ENCODE results near the gene TBX3.
"Not testable (repeated sequence)": the region's sequence is repeated elsewhere in the genome, so short reads cannot be mapped to it uniquely, and the experiment has no call there.

The TBX3 gene

DNA sequence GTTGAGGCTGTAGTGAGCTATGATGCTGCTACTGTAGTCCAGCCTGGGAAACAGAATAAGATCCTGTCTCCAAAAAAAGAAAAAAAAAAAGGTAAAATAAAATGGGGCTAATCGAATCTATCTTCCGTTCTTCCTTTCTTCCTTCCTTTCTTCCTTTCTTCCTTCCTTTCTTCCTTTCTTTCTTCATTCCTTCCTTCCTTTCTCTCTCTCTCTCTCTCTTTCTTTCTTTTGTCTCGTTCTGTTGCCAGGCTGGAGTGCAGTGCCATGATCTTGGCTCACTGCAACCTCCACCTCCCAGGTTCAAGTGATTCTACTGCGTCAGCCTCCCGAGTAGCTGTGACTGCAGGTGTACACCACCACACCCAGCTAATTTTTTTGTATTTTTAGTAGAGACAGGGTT lies 24.6 kb upstream of the TBX3 start:
- not testable (repeated sequence) for H3K9ac ChIP-seq (ENCODE audit: low read depth, low read length); H3K27ac ChIP-seq (ENCODE audit: low read depth, low read length); H3K4me3 ChIP-seq (ENCODE audit: low read depth, low read length); H3K36me3 ChIP-seq (ENCODE audit: control insufficient read depth, insufficient read depth, low read length); H3K9me3 ChIP-seq (ENCODE audit: control insufficient read depth, insufficient read depth, low read length)
- Histone ChIP-seq H3K4me1 (ENCODE audit: control insufficient read depth, insufficient read depth, low read length) (peaks cover 23% of the 10 kb centered on the region), H3K27me3 (ENCODE audit: control insufficient read depth, insufficient read depth, low read length) (peaks cover 56% of the 10 kb centered on the region)

DNA sequence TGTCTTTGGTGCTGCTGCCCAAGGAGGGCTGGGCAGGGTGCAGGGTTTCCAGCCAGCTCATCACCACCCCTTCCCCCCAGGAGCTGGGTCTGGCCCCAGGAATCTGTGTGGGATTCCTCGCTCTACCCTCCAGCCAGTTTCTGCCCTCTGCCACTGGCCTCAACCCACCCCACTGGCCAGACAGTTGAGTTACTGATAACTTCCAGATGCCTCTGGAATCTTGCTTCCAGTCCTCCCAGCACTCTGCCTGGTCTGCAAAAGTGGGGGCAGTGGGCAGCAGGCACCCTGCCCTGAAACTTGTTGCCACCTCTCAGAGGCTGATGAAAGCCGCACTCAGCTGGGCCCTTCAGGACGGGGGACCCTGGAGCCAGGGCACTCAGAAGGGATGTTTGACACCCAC lies 20.1 kb upstream of the TBX3 start:
- peaks cover 33% of the 10 kb centered on the region for H3K4me1 ChIP-seq (ENCODE audit: control insufficient read depth, insufficient read depth, low read length)
- H3K9me3 ChIP-seq (ENCODE audit: control insufficient read depth, insufficient read depth, low read length): no peaks in the 10 kb centered on the region
- no peaks in the 10 kb centered on the region for H3K36me3 ChIP-seq (ENCODE audit: control insufficient read depth, insufficient read depth, low read length)
- H3K9ac ChIP-seq (ENCODE audit: low read depth, low read length): no peak overlapping the region
- no peak overlapping the region for H3K27ac ChIP-seq (ENCODE audit: low read depth, low read length)
- H3K27me3 ChIP-seq (ENCODE audit: control insufficient read depth, insufficient read depth, low read length): peaks cover 70% of the 10 kb centered on the region
- no peak overlapping the region for H3K4me3 ChIP-seq (ENCODE audit: low read depth, low read length)

DNA sequence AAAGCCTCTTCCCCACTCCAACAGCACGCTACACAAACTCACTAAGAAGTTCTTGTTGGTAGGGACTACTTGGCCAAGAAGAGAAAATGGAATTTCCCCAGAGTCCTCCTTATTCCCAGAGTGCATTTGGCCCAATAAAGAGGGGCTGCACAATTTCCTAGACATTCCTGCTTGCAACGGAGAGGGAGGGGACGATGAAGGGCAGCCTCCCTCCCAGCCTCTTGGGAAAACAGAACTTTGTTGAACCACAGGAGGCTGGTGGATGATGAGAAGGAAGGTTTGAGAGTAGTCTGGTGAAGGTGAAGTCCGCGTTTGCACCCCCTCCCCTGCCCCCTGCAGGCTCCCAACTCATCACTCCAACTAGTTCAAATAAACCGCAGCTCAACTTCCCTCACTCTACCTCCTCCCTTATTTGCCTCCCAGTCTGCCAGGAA lies 19.1 kb upstream of the TBX3 start:
- H3K36me3 ChIP-seq (ENCODE audit: control insufficient read depth, insufficient read depth, low read length): no peaks in the 10 kb centered on the region
- H3K9ac ChIP-seq (ENCODE audit: low read depth, low read length): no peak overlapping the region
- H3K4me3 ChIP-seq (ENCODE audit: low read depth, low read length): peak overlapping the region; percentile 12; the same call in 1 of the 2 replicates
- H3K27me3 ChIP-seq (ENCODE audit: control insufficient read depth, insufficient read depth, low read length): peaks cover 80% of the 10 kb centered on the region
- no peak overlapping the region for H3K27ac ChIP-seq (ENCODE audit: low read depth, low read length)
- peaks cover 43% of the 10 kb centered on the region for H3K4me1 ChIP-seq (ENCODE audit: control insufficient read depth, insufficient read depth, low read length)
- no peaks in the 10 kb centered on the region for H3K9me3 ChIP-seq (ENCODE audit: control insufficient read depth, insufficient read depth, low read length)

DNA sequence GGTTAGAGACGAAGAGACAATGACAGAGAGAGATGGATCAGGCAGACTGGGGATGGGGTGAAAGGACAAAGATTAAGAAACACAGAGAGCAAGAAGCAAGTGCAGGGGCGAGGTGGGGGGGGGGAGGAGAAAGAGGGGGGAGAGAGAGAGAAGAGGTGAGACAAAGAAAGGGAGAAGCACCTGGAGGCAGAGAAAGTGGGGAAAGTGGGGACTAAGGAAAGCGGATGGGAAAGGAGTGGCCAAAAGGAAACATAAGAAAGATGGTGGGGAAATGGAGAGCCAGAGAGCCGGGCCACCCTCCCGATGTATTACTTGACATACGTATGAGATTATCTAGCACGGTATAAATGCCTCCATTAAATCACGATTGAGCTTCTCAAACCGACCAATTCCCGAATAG lies 18.5 kb upstream of the TBX3 start:
- H3K4me3 ChIP-seq (ENCODE audit: low read depth, low read length): no peak overlapping the region
- no peaks in the 10 kb centered on the region for H3K9me3 ChIP-seq (ENCODE audit: control insufficient read depth, insufficient read depth, low read length)
- H3K27me3 ChIP-seq (ENCODE audit: control insufficient read depth, insufficient read depth, low read length): peaks cover 86% of the 10 kb centered on the region
- no peak overlapping the region for H3K9ac ChIP-seq (ENCODE audit: low read depth, low read length)
- no peaks in the 10 kb centered on the region for H3K36me3 ChIP-seq (ENCODE audit: control insufficient read depth, insufficient read depth, low read length)
- no peak overlapping the region for H3K27ac ChIP-seq (ENCODE audit: low read depth, low read length)
- H3K4me1 ChIP-seq (ENCODE audit: control insufficient read depth, insufficient read depth, low read length): peaks cover 49% of the 10 kb centered on the region

DNA sequence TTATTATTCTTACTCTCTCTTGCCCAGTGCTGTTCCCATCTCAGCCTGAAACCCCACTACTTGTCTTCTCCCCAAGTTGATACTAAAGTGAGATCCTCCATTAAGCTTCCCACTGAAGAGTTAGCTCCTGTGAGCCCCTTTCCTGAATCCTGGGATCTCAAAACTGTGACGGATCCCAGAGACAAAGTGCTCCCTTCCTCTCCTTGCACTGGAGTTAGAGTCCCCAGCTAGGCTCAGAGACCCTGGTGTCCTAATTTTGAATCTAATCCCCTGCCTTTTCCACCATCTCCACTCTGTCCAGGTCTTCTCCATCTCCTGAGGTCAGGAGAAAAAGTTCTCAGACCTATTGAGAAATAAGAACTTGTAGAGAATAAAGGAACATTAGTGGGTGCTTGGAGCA lies 17.6 kb upstream of the TBX3 start:
- Histone ChIP-seq H3K9me3 (ENCODE audit: control insufficient read depth, insufficient read depth, low read length) (no peaks in the 10 kb centered on the region), H3K27ac (ENCODE audit: low read depth, low read length) (no peak overlapping the region), H3K9ac (ENCODE audit: low read depth, low read length) (no peak overlapping the region), H3K4me1 (ENCODE audit: control insufficient read depth, insufficient read depth, low read length) (peaks cover 53% of the 10 kb centered on the region), H3K36me3 (ENCODE audit: control insufficient read depth, insufficient read depth, low read length) (no peaks in the 10 kb centered on the region), H3K27me3 (ENCODE audit: control insufficient read depth, insufficient read depth, low read length) (peaks cover 89% of the 10 kb centered on the region), H3K4me3 (ENCODE audit: low read depth, low read length) (no peak overlapping the region)

DNA sequence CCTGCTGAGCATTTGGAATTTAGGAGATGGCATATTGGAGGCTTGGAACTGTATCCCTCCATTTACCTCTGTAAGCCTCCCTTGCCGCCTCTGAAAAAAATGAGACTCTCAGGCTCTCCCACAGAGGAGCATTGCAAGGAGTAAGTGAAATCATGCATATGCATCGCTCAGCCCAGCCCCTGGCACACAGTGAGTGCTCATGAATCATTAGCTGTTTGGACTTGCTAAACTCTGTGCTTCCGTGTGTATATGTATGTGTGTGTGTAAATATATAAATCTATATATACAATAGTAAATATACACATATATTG lies 17.1 kb upstream of the TBX3 start:
- Histone ChIP-seq H3K4me3 (ENCODE audit: low read depth, low read length) (no peak overlapping the region), H3K27ac (ENCODE audit: low read depth, low read length) (no peak overlapping the region), H3K9ac (ENCODE audit: low read depth, low read length) (no peak overlapping the region), H3K27me3 (ENCODE audit: control insufficient read depth, insufficient read depth, low read length) (peaks cover 90% of the 10 kb centered on the region), H3K9me3 (ENCODE audit: control insufficient read depth, insufficient read depth, low read length) (no peaks in the 10 kb centered on the region), H3K4me1 (ENCODE audit: control insufficient read depth, insufficient read depth, low read length) (peaks cover 53% of the 10 kb centered on the region), H3K36me3 (ENCODE audit: control insufficient read depth, insufficient read depth, low read length) (no peaks in the 10 kb centered on the region)

DNA sequence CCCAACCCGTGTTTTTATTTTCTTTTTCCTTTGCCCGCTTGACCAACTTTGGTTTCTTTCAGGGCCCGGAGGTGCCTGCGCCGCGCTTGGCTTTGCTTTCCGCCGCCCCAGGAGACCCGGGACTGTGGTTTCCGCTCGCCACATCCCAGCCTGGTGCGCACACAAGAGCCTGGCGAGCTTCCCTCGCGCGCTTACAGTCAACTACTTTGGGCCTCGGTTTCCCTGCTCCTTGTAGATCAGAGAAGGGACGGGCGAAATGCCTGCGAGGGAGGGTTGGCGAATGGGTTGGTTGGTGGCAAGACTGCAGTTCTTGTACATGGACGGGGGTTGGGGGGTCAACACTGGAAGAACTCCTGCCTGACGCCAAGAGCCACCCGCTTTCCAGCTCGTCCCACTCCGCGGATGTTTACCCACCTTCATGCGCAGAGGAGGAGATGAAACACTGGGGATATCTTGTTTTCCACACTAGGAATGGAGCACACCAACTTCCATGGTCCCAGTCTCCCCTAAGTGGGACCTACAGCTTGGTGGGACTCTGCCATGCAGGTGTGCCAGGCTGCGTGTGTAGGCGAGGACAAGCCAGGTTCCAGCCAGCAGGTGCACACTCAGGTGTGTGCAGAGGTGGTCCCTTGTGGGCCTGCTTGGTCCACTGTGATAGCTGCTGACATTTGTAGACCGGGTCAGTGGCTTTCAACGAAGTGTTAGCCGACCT lies 16.6 kb upstream of the TBX3 start:
- Histone ChIP-seq H3K4me3 (ENCODE audit: low read depth, low read length) (peak overlapping the region; percentile 8; the same call in 1 of the 2 replicates), H3K27me3 (ENCODE audit: control insufficient read depth, insufficient read depth, low read length) (peaks cover 95% of the 10 kb centered on the region), H3K36me3 (ENCODE audit: control insufficient read depth, insufficient read depth, low read length) (no peaks in the 10 kb centered on the region), H3K9ac (ENCODE audit: low read depth, low read length) (no peak overlapping the region), H3K9me3 (ENCODE audit: control insufficient read depth, insufficient read depth, low read length) (no peaks in the 10 kb centered on the region), H3K27ac (ENCODE audit: low read depth, low read length) (no peak overlapping the region), H3K4me1 (ENCODE audit: control insufficient read depth, insufficient read depth, low read length) (peaks cover 53% of the 10 kb centered on the region)

DNA sequence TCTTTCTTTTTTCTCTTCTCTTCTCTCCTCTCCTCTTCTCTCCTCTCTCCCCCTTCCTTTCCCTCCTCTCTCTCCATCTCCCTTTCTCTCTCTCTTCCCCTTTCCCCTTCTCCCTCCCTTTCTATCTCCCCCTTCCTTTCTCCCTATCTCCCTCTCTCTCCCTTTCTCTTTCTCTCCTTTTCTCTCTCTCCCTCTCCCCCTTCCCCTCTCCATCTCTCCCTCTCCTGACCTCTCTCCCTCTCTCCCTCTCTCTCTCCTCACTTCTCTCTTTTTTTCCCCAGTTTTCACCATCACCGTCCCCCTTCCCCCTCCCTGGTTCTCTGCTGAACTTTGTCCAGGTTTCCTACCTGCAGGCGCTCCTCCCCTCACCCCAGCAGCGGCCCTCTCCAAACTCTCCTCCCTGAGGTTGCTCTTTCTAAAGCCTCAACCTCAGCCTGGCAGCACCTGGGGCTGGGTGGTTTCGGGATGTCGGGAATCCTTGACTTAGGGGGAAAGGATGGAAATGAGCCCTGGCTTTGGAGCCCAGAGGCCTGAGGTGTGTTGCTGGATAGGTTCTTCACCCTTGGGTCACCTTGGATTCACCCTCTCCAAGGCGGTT lies 14.7 kb upstream of the TBX3 start:
- Histone ChIP-seq H3K4me3 (ENCODE audit: low read depth, low read length) (peak overlapping the region; percentile 42; the same call in 1 of the 2 replicates), H3K27me3 (ENCODE audit: control insufficient read depth, insufficient read depth, low read length) (peaks cover 100% of the 10 kb centered on the region), H3K4me1 (ENCODE audit: control insufficient read depth, insufficient read depth, low read length) (peaks cover 55% of the 10 kb centered on the region), H3K9me3 (ENCODE audit: control insufficient read depth, insufficient read depth, low read length) (no peaks in the 10 kb centered on the region), H3K36me3 (ENCODE audit: control insufficient read depth, insufficient read depth, low read length) (no peaks in the 10 kb centered on the region), H3K27ac (ENCODE audit: low read depth, low read length) (no peak overlapping the region), H3K9ac (ENCODE audit: low read depth, low read length) (no peak overlapping the region)

DNA sequence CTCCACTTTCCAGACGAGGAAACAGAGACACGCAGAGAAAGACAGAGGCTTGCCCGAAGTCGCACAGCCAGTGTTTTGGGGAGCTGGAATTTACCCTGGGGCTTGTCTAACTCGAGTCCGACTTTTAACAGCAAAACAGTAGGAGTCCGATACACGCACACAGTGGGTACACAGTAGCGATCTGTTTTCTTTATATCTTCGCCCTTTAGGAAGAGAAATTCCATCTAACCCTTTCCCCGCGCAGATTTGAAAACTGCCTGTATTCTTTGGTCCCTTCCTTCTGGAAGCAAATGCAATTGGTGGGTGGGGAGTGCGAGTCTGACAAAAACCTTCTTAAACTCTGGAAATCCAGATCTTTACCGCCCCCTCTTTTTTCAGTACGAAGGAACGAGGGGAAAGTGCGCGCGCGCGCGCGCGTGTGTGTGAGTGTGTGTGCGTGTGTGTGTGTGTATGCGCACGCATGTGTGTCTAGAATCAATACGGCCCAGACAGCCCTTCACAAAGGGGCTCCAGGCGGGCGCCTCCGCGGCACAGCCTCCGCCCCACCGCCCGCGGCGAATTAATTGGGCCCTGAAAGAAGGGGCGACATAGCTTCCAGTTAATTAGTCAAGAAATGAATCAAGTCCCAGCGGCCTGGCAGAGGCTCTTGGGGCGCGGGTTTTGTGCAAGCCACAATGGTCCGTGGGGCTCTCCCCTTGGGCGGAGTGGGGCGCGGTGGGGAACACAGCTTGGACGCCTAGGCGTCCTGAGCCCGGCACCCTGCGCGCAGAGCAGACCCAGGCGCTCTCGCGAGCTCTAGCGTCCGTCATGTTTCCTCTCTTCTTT lies 14.0 kb upstream of the TBX3 start:
- peaks cover 55% of the 10 kb centered on the region for H3K4me1 ChIP-seq (ENCODE audit: control insufficient read depth, insufficient read depth, low read length)
- H3K4me3 ChIP-seq (ENCODE audit: low read depth, low read length): peak overlapping the region; percentile 42
- no peaks in the 10 kb centered on the region for H3K36me3 ChIP-seq (ENCODE audit: control insufficient read depth, insufficient read depth, low read length)
- H3K27ac ChIP-seq (ENCODE audit: low read depth, low read length): no peak overlapping the region
- no peaks in the 10 kb centered on the region for H3K9me3 ChIP-seq (ENCODE audit: control insufficient read depth, insufficient read depth, low read length)
- H3K27me3 ChIP-seq (ENCODE audit: control insufficient read depth, insufficient read depth, low read length): peaks cover 100% of the 10 kb centered on the region
- H3K9ac ChIP-seq (ENCODE audit: low read depth, low read length): no peak overlapping the region

DNA sequence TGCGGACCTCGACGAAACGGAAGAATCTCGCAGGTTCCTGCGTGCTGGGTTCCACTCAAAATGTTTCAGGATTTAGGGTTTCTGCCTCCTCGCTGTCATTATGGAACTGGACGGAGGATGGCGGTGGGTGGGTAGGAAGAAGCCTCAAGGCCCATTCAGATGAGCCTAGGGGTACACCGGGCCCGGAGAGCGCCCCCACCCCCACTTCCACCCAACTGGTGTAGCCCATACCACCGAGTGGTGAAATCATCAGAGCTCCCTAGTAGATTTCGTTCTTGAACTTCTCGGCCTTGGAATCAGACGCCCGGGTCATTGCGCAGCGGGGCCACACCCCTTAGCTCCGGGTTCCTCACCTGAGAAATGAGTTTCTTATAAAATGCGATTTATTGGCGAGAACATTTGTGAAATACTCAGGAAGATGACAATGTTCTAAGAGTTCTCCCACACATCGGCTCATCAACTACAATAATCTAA lies 13.3 kb upstream of the TBX3 start:
- Histone ChIP-seq H3K27me3 (ENCODE audit: control insufficient read depth, insufficient read depth, low read length) (peaks cover 100% of the 10 kb centered on the region), H3K27ac (ENCODE audit: low read depth, low read length) (no peak overlapping the region), H3K4me1 (ENCODE audit: control insufficient read depth, insufficient read depth, low read length) (peaks cover 55% of the 10 kb centered on the region), H3K36me3 (ENCODE audit: control insufficient read depth, insufficient read depth, low read length) (no peaks in the 10 kb centered on the region), H3K9ac (ENCODE audit: low read depth, low read length) (no peak overlapping the region), H3K9me3 (ENCODE audit: control insufficient read depth, insufficient read depth, low read length) (no peaks in the 10 kb centered on the region), H3K4me3 (ENCODE audit: low read depth, low read length) (no peak overlapping the region)
